Stimulated activated effector memory CD8-positive, alpha-beta T cell treated with anti-CD3 and anti-CD28 coated beads, Interleukin-12 subunit alpha, Interleukin-12 subunit beta, amount 100 ng/mL, for 72 hours (primary cell): ENCODE results near the gene UXT.
"Not testable (repeated sequence)": the region's sequence is repeated elsewhere in the genome, so short reads cannot be mapped to it uniquely, and the experiment has no call there.

ENCODE experiments used
- ATAC-seq: fragments of 150-1000 bp; cut with Tn5 transposase; 2 replicates; pipeline ENCODE4 v1.10.0; 2021
- DNase-seq, 2 donors: peaks; one replicate each; pipeline ENCODE4 v3.0.0; 2021 to 2022; ENCODE audit warnings: low spot score in 2 of 2
- H3K27ac Mint-ChIP-seq: one replicate; pipeline ENCODE4 v1.8.0; 2022; ENCODE audit warnings: mild to moderate bottlenecking, mixed read lengths
- H3K36me3 Mint-ChIP-seq: one replicate; pipeline ENCODE4 v1.8.0; 2022; ENCODE audit warnings: mild to moderate bottlenecking, mixed read lengths
- H3K4me1 Mint-ChIP-seq: one replicate; pipeline ENCODE4 v1.8.0; 2022; ENCODE audit warnings: mixed read lengths
- H3K4me3 Mint-ChIP-seq: one replicate; pipeline ENCODE4 v1.8.0; 2022; ENCODE audit warnings: mild to moderate bottlenecking, mixed read lengths
- H3K9me3 Mint-ChIP-seq: one replicate; pipeline ENCODE4 v1.8.0; 2022; ENCODE audit warnings: mixed read lengths

Gene UXT, protein sequence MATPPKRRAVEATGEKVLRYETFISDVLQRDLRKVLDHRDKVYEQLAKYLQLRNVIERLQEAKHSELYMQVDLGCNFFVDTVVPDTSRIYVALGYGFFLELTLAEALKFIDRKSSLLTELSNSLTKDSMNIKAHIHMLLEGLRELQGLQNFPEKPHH

DNA sequence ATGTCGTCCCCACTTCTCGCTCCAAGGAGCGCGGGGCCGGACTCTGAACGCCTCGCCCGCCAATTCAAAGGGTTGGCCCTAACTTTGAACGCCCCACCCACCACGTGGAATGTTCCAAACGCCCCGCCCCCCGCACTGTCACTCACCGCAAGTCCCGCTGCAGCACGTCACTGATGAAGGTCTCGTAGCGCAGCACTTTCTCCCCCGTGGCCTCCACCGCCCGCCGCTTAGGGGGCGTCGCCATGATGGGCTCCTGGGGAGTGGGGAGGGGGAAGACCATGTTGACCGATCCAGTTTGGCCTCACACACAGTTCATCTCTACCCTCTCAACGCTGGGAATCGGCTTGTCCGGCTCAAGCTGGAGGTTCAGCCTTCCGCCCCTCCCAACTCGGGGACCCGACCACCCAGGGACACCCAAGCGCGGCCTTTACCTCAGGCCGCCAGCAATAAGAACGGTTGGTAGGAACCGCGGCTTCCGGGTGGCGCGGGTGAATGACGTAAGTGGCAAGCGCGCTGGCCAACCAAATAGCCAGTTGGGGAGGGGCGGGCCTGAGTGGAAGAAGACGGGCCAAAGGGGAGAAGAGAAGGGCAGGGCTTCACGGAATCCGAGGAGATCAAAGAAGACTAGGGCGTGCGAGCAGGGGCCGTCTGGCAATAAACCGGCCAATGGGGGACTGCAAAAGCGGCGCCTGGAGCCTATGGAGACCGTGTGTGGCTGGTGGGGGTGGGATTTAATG lies at the start of gene UXT:
UXT (minus strand) TSS at position 497 of the 737 bp plus-strand sequence; CDS start at position 244, 253 bp downstream.
- peak within 1 kb of the TSS; percentile 98 for H3K27ac Mint-ChIP-seq
- peak; percentile 92 for ATAC-seq

GRCh38 chrX:47707031-47707780 lies 48.2 kb upstream of the UXT start:
- Mint-ChIP-seq H3K27ac (no peak overlapping the region), H3K4me3 (no peak overlapping the region), H3K4me1 (no peaks in the 10 kb centered on the region), H3K36me3 (no peaks in the 10 kb centered on the region), H3K9me3 (no peaks in the 10 kb centered on the region)
- DNase-seq = no peak
- ATAC-seq = no peak

More for the DNA sequence above, at the start of gene UXT:
- peaks cover 33% of the 10 kb centered on the region for H3K4me1 Mint-ChIP-seq
- no peaks in the 10 kb centered on the region for H3K9me3 Mint-ChIP-seq
- peak within 1 kb of the TSS; percentile 78 for H3K4me3 Mint-ChIP-seq
- DNase-seq = peak; percentile 73 to 92
- peaks cover 52% of the 10 kb centered on the region for H3K36me3 Mint-ChIP-seq

GRCh38 chrX:47706575-47706974 lies 47.6 kb upstream of the UXT start:
- Mint-ChIP-seq H3K4me3 (no peak overlapping the region), H3K27ac (no peak overlapping the region), H3K4me1 (no peaks in the 10 kb centered on the region), H3K9me3 (no peaks in the 10 kb centered on the region), H3K36me3 (no peaks in the 10 kb centered on the region)
- DNase-seq = no peak
- ATAC-seq = no peak

DNA sequence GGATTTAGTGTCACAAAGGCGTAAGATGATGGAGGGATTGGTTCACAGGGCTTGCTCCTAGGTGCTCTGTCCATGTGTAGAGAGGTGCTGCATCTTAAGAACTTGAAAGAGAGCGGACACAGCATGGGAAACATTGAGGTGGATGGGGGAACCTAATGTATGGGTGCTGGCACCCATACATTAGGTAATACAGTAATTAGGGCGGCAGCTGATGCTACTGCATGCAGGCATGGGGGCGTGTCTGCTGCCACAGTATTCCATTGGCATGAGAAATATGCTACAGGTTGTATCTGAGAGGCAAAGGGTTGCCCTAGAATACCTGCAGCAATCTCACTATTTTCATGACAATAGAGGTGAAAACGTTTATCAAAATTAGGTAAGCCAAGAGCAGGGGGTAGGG lies 45.8 kb upstream of the UXT start:
- ATAC-seq = no peak
- Mint-ChIP-seq H3K36me3 (no peaks in the 10 kb centered on the region), H3K27ac (no peak overlapping the region), H3K9me3 (no peaks in the 10 kb centered on the region), H3K4me1 (no peaks in the 10 kb centered on the region), H3K4me3 (no peak overlapping the region)
- no peak for DNase-seq

GRCh38 chrX:47697181-47697580 lies 38.2 kb upstream of the UXT start:
- Mint-ChIP-seq H3K9me3 (no peaks in the 10 kb centered on the region), H3K36me3 (no peaks in the 10 kb centered on the region), H3K4me1 (no peaks in the 10 kb centered on the region), H3K4me3 (no peak overlapping the region), H3K27ac (no peak overlapping the region)
- ATAC-seq = no peak
- no peak for DNase-seq

GRCh38 chrX:47690175-47690574 lies 31.2 kb upstream of the UXT start:
- Mint-ChIP-seq H3K36me3 (no peaks in the 10 kb centered on the region), H3K4me1 (no peaks in the 10 kb centered on the region), H3K4me3 (no peak overlapping the region), H3K27ac (no peak overlapping the region), H3K9me3 (no peaks in the 10 kb centered on the region)
- ATAC-seq (no peak), DNase-seq (no peak)

GRCh38 chrX:47687263-47687662 lies 28.3 kb upstream of the UXT start:
- Mint-ChIP-seq H3K4me1 (peaks cover 6% of the 10 kb centered on the region), H3K36me3 (no peaks in the 10 kb centered on the region), H3K27ac (no peak overlapping the region), H3K9me3 (no peaks in the 10 kb centered on the region), H3K4me3 (no peak overlapping the region)
- DNase-seq = no peak
- ATAC-seq = no peak

DNA sequence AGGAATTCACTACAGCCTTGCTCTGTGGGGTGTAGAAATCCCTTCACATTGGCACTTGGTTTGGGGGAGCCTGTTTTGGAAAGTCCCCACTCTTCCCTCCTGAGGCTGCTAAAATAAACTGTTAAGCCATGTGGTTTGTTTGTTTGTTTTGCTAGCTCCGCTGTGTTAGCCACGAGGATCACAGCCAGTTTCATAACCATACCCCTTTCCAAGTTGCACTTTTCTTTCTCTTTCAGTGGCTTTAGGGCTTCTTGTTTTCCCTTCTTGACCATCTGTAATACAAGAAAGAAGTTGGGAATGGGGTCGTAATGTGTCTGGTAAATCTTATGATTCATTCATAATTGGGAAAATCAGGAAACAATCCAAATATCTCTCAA lies 24.8 kb upstream of the UXT start:
- H3K4me1 Mint-ChIP-seq = peaks cover 6% of the 10 kb centered on the region
- H3K4me3 Mint-ChIP-seq = no peak overlapping the region
- H3K9me3 Mint-ChIP-seq = no peaks in the 10 kb centered on the region
- no peaks in the 10 kb centered on the region for H3K36me3 Mint-ChIP-seq
- no peak overlapping the region for H3K27ac Mint-ChIP-seq
- ATAC-seq (no peak), DNase-seq (no peak)

GRCh38 chrX:47683184-47683828 lies 24.3 kb upstream of the UXT start:
- Mint-ChIP-seq H3K36me3 (no peaks in the 10 kb centered on the region), H3K4me1 (peaks cover 6% of the 10 kb centered on the region), H3K4me3 (no peak overlapping the region), H3K9me3 (no peaks in the 10 kb centered on the region), H3K27ac (no peak overlapping the region)
- ATAC-seq (no peak), DNase-seq (no peak)

GRCh38 chrX:47675959-47676859 lies 17.2 kb upstream of the UXT start:
- ATAC-seq, H3K27ac Mint-ChIP-seq, H3K9me3 Mint-ChIP-seq, DNase-seq, H3K4me3 Mint-ChIP-seq, H3K36me3 Mint-ChIP-seq, H3K4me1 Mint-ChIP-seq: not testable (repeated sequence)

DNA sequence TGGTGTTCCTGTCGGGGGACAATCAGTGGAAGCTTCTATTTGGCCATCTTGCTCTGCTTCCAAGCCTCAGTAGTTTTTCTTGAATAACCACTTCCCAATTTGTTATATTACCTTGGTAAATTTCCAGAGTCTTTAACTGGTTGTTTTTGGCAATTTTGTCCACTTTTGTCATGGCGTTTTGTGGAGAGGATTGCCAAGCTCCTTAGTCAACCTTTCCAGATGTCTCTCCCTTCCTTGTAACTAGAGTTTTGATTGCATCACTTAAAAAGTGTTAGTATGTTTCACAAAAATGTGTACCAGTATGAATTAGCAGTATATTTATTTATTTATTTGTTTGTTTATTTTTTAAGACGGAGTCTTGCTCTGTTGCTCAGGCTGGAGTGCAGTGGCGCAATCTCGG lies 15.8 kb upstream of the UXT start:
- DNase-seq = no peak
- Mint-ChIP-seq H3K36me3 (no peaks in the 10 kb centered on the region), H3K9me3 (no peaks in the 10 kb centered on the region), H3K4me3 (no peak overlapping the region), H3K27ac (no peak overlapping the region), H3K4me1 (no peaks in the 10 kb centered on the region)
- no peak for ATAC-seq

GRCh38 chrX:47665797-47666196 lies 6.8 kb upstream of the UXT start:
- DNase-seq, H3K36me3 Mint-ChIP-seq: not testable (repeated sequence)
- H3K4me1 Mint-ChIP-seq = peaks cover 13% of the 10 kb centered on the region

GRCh38 chrX:47664737-47665136 lies 5.8 kb upstream of the UXT start:
- H3K27ac Mint-ChIP-seq = no peak overlapping the region
- ATAC-seq = no peak

More at GRCh38 chrX:47665797-47666196, 6.8 kb upstream of the UXT start:
- H3K9me3 Mint-ChIP-seq, ATAC-seq, H3K4me3 Mint-ChIP-seq, H3K27ac Mint-ChIP-seq: not testable (repeated sequence)

GRCh38 chrX:47662144-47662657 lies 3.2 kb upstream of the UXT start:
- ATAC-seq (peak; percentile 42), DNase-seq (peak in 1 of 2 donors; percentile 50)
- Mint-ChIP-seq H3K9me3 (no peaks in the 10 kb centered on the region), H3K27ac (peak overlapping the region; percentile 79), H3K4me1 (peaks cover 26% of the 10 kb centered on the region), H3K4me3 (peak overlapping the region; percentile 25), H3K36me3 (peaks cover 18% of the 10 kb centered on the region)

More at GRCh38 chrX:47664737-47665136, 5.8 kb upstream of the UXT start:
- peak in 1 of 2 donors; percentile 2 for DNase-seq
- no peak overlapping the region for H3K4me3 Mint-ChIP-seq
- no peaks in the 10 kb centered on the region for H3K9me3 Mint-ChIP-seq
- H3K4me1 Mint-ChIP-seq = peaks cover 18% of the 10 kb centered on the region
- H3K36me3 Mint-ChIP-seq = no peaks in the 10 kb centered on the region
